Stimulated activated CD4-positive, alpha-beta T cell treated with anti-CD3 and anti-CD28 coated beads, Interleukin-15, amount 100 ng/mL, for 24 hours (primary cell): Measurements from ENCODE around the gene CTAGE4.
"Not testable (repeated sequence)": the region's sequence is repeated elsewhere in the genome, so short reads cannot be mapped to it uniquely, and the experiment has no call there.

Experiments used
- DNase-seq: peaks from one replicate; pipeline ENCODE4 v3.0.0-alpha.2; 2020

The CTAGE4 gene

GRCh38 chr7:144217200-144217599 is 33.9 kb downstream of the CTAGE4 start:
- DNase-seq = not testable (repeated sequence)

- DNase-seq = not testable (repeated sequence)
Measured at GRCh38 chr7:144218581-144218980, 35.3 kb downstream of the CTAGE4 start.

- not testable (repeated sequence) for DNase-seq
Measured at GRCh38 chr7:144219149-144219548, 35.9 kb downstream of the CTAGE4 start.

- not testable (repeated sequence) for DNase-seq
Measured at GRCh38 chr7:144220531-144220930, 37.3 kb downstream of the CTAGE4 start.

GRCh38 chr7:144223675-144224074 is 40.4 kb downstream of the CTAGE4 start:
- DNase-seq = not testable (repeated sequence)

- DNase-seq = not testable (repeated sequence)
Measured at GRCh38 chr7:144226866-144227265, 43.6 kb downstream of the CTAGE4 start.

GRCh38 chr7:144228810-144229209 is 45.5 kb downstream of the CTAGE4 start:
- DNase-seq = not testable (repeated sequence)

GRCh38 chr7:144231027-144231426 is 47.8 kb downstream of the CTAGE4 start:
- not testable (repeated sequence) for DNase-seq

- DNase-seq = not testable (repeated sequence)
Measured at GRCh38 chr7:144233039-144233438, 49.8 kb downstream of the CTAGE4 start.
